Mesothelial cell of epicardium (in vitro differentiated cells): ENCODE data around the gene ALG1L2. TPM values are rescaled to one million over a fixed set of nuclear protein-coding genes. Genes with fewer than 3 reads are reported as not detected.
"Not testable (repeated sequence)": the region's sequence is repeated elsewhere in the genome, so short reads cannot be mapped to it uniquely, and the experiment has no call there.

Experiments
- DNase-seq, 2 experiments: peaks; one replicate each; pipeline ENCODE4 v3.0.0; 2021; ENCODE audit warnings: low spot score in 2 of 2; ENCODE audit not compliant: unreplicated experiment in 2 of 2
- H3K27ac Mint-ChIP-seq: 2 replicates; pipeline ENCODE4 v1.8.0; 2021; ENCODE audit warnings: mixed read lengths
- H3K27me3 Mint-ChIP-seq: 2 replicates; pipeline ENCODE4 v1.8.0; 2021; ENCODE audit warnings: low read depth, mixed read lengths
- H3K36me3 Mint-ChIP-seq: 2 replicates; pipeline ENCODE4 v1.8.0; 2021; ENCODE audit warnings: mixed read lengths
- H3K4me1 Mint-ChIP-seq: 2 replicates; pipeline ENCODE4 v1.8.0; 2021; ENCODE audit warnings: mixed read lengths
- H3K4me3 Mint-ChIP-seq: 2 replicates; pipeline ENCODE4 v1.8.0; 2021; ENCODE audit warnings: mild to moderate bottlenecking, moderate library complexity, mixed read lengths
- H3K9me3 Mint-ChIP-seq: 2 replicates; pipeline ENCODE4 v1.8.0; 2021; ENCODE audit warnings: mixed read lengths
- CTCF ChIP-seq: fragments of 200-600 bp; sonication (generic); IDR thresholded peaks from one replicate; pipeline ENCODE4 v1.5.0; 2021; ENCODE audit warnings: antibody characterized with exemption; ENCODE audit not compliant: unreplicated experiment
- total RNA-seq: library from RNA; stranded (reverse); gene quantifications from 3 replicates; pipeline ENCODE4 v1.2.1, GENCODE V29; 2021

ALG1L2 gene
- total RNA-seq, 1 donor from 2014 or later: 3.1 TPM

GRCh38 chr3:130088061-130088460, 6.4 kb downstream of the ALG1L2 start:
- H3K27ac Mint-ChIP-seq: no peak overlapping the region
- TF ChIP-seq CTCF: no peak
- no peaks in the 10 kb centered on the region for H3K9me3 Mint-ChIP-seq
- DNase-seq: no peak
- H3K4me3 Mint-ChIP-seq: no peak overlapping the region
- H3K36me3 Mint-ChIP-seq: no peaks in the 10 kb centered on the region
- no peaks in the 10 kb centered on the region for H3K4me1 Mint-ChIP-seq
- no peaks in the 10 kb centered on the region for H3K27me3 Mint-ChIP-seq

- H3K27ac Mint-ChIP-seq, H3K9me3 Mint-ChIP-seq, H3K4me3 Mint-ChIP-seq, DNase-seq, H3K27me3 Mint-ChIP-seq, H3K4me1 Mint-ChIP-seq, H3K36me3 Mint-ChIP-seq: not testable (repeated sequence)
Measured at GRCh38 chr3:130090681-130091080, 9.1 kb downstream of the ALG1L2 start.

GRCh38 chr3:130091958-130092357, 10.3 kb downstream of the ALG1L2 start:
- no peak for TF ChIP-seq CTCF
- H3K27me3 Mint-ChIP-seq: no peaks in the 10 kb centered on the region
- no peaks in the 10 kb centered on the region for H3K9me3 Mint-ChIP-seq
- H3K4me3 Mint-ChIP-seq: no peak overlapping the region
- no peaks in the 10 kb centered on the region for H3K36me3 Mint-ChIP-seq
- no peak overlapping the region for H3K27ac Mint-ChIP-seq
- DNase-seq: no peak
- peaks cover 4% of the 10 kb centered on the region for H3K4me1 Mint-ChIP-seq

GRCh38 chr3:130093741-130094391, 12.2 kb downstream of the ALG1L2 start:
- Mint-ChIP-seq H3K4me1 (peaks cover 6% of the 10 kb centered on the region), H3K4me3 (no peak overlapping the region), H3K36me3 (no peaks in the 10 kb centered on the region), H3K27ac (no peak overlapping the region), H3K27me3 (no peaks in the 10 kb centered on the region), H3K9me3 (no peaks in the 10 kb centered on the region)
- DNase-seq: no peak
- TF ChIP-seq CTCF: no peak

GRCh38 chr3:130094491-130094941, 12.9 kb downstream of the ALG1L2 start:
- not testable (repeated sequence) for H3K36me3 Mint-ChIP-seq, DNase-seq, H3K4me1 Mint-ChIP-seq, H3K27ac Mint-ChIP-seq, H3K9me3 Mint-ChIP-seq, H3K27me3 Mint-ChIP-seq, H3K4me3 Mint-ChIP-seq

- H3K4me3 Mint-ChIP-seq, DNase-seq, H3K27ac Mint-ChIP-seq, H3K36me3 Mint-ChIP-seq, H3K4me1 Mint-ChIP-seq, H3K9me3 Mint-ChIP-seq, H3K27me3 Mint-ChIP-seq: not testable (repeated sequence)
Measured at GRCh38 chr3:130095858-130096257, 14.2 kb downstream of the ALG1L2 start.

- DNase-seq, H3K4me1 Mint-ChIP-seq, H3K27me3 Mint-ChIP-seq, H3K4me3 Mint-ChIP-seq, H3K27ac Mint-ChIP-seq, H3K36me3 Mint-ChIP-seq, H3K9me3 Mint-ChIP-seq: not testable (repeated sequence)
Measured at GRCh38 chr3:130097096-130097495, 15.5 kb downstream of the ALG1L2 start.
